H1 (cell line): ENCODE results near the gene ARHGEF18. TPM values are rescaled to one million over a fixed set of nuclear protein-coding genes. Genes with fewer than 3 reads are reported as not detected.

Experiments
- GABPA ChIP-seq: IDR thresholded peaks from 2 replicates; pipeline ENCODE4 v1.6.1; 2011; ENCODE audit warnings: mild to moderate bottlenecking, low read length, moderate library complexity, borderline replicate concordance; ENCODE audit not compliant: insufficient read depth
- KDM4A ChIP-seq: IDR thresholded peaks from one replicate; pipeline ENCODE4 v1.7.1; 2012; ENCODE audit warnings: low read depth, mild to moderate bottlenecking, moderate library complexity, low read length, inconsistent platforms; ENCODE audit not compliant: severe bottlenecking
- KDM5A ChIP-seq: fragments of 200-600 bp; IDR thresholded peaks from 2 replicates; pipeline ENCODE4 v1.7.1; 2012; ENCODE audit warnings: mild to moderate bottlenecking, low read length, inconsistent platforms, mixed read lengths
- POLR2A ChIP-seq, 2 experiments: IDR thresholded peaks; 1 replicate in 1 of 2; 2 replicates in 1 of 2; pipeline ENCODE4 v1.6.1; 2011; ENCODE audit warnings: low read depth in 2 of 2, low read length in 2 of 2, mild to moderate bottlenecking in 2 of 2; ENCODE audit errors: control extremely low read depth in 1 of 2
- RNF2 ChIP-seq: fragments of 200-900, 300-1000 bp; sonication (generic); IDR thresholded peaks from 2 replicates; pipeline ENCODE4 v1.7.1; 2016; ENCODE audit warnings: borderline replicate concordance, low read depth, mild to moderate bottlenecking, antibody characterized with exemption, low read length; ENCODE audit not compliant: poor library complexity, severe bottlenecking; ENCODE audit errors: missing control alignments
- RXRA ChIP-seq: IDR thresholded peaks from 2 replicates; pipeline ENCODE4 v1.6.1; 2011; ENCODE audit warnings: low read depth, mild to moderate bottlenecking, low read length, moderate library complexity; ENCODE audit not compliant: insufficient read depth
- SUZ12 ChIP-seq: fragments of 200-600 bp; sonication (generic); IDR thresholded peaks from 2 replicates; pipeline ENCODE4 v1.6.1; 2012; ENCODE audit warnings: mild to moderate bottlenecking, inconsistent platforms, low read length, moderate library complexity, mixed read lengths
- TAF1 ChIP-seq: IDR thresholded peaks from 2 replicates; pipeline ENCODE4 v1.6.1; 2011; ENCODE audit warnings: mild to moderate bottlenecking, low read depth, low read length
- YY1 ChIP-seq: IDR thresholded peaks from 2 replicates; pipeline ENCODE4 v1.6.1; 2011; ENCODE audit warnings: low read depth, mild to moderate bottlenecking, low read length
- polyA plus RNA-seq, 7 experiments: library from polyadenylated mRNA; depleted of rRNA in 3 of 7; stranded (reverse) in 5 of 7; unstranded in 2 of 7; fragments of >200 nt in 5 of 7; fragments of 200-250 nt in 2 of 7; gene quantifications; 1 replicate in 5 of 7; 2 replicates in 1 of 7; 4 replicates in 1 of 7; pipeline versions ENCODE4 v1.2.1 to v1.2.3, GENCODE V29; 2011 to 2013; ENCODE audit warnings: missing spikeins in 2 of 7, mixed read lengths in 2 of 7
- total RNA-seq: library from RNA; stranded (reverse); fragmentation: NEBNext Ultra II Directional; extraction: Animal tissue kit (Norgen Biotek cat#: 25700); gene quantifications from 2 replicates; pipeline ENCODE4 v1.2.1, GENCODE V29; 2021

The ARHGEF18 gene
- total and polyA plus RNA-seq, 2 of the 8 experiments (the other 6 are each of a cell fraction or from before 2014, with no cell fraction given), result 12.2 to 35.9 TPM

- TF ChIP-seq RXRA (no peak), KDM5A (no peak), GABPA (peak; percentile 38; the same call in 1 of the 2 replicates), SUZ12 (no peak), KDM4A (peak; percentile 62), YY1 (no peak), RNF2 (no peak), POLR2A (IDR thresholded peaks at IDR 0.05; ENCODE audit: control extremely low read depth in 1 of 2, low read depth in 2 of 2, low read length in 2 of 2) (peak in 1 of 2 experiments; percentile 71; a peak in 2 of 3 replicates), TAF1 (peak; percentile 70; the same call in 1 of the 2 replicates)
Observed at GRCh38 chr19:7394731-7395359, 46.1 kb downstream of the ARHGEF18 start (continued).
